WTC11 (cell line): ENCODE results near the gene ZMYND12. TPM values are rescaled to one million over a fixed set of nuclear protein-coding genes. Genes with fewer than 3 reads are reported as not detected.

ENCODE experiments used
- ATAC-seq: fragments of 200-7000 bp; cut with Tn5 transposase; 2 replicates; pipeline ENCODE4 v1.10.0; 2021; ENCODE audit warnings: mild to moderate bottlenecking, moderate library complexity
- CTCF ChIA-PET: fragments of 300-600 bp; sonication (Branson Sonifier 250); formaldehyde crosslinking; loops from one replicate; lab custom pipeline; 2021; ENCODE audit warnings: antibody characterized with exemption; lab: Charles Lee
- POLR2A ChIA-PET: fragments of 350-600 bp; sonication (Branson Sonifier 250); formaldehyde crosslinking; loops from one replicate; lab custom pipeline; 2021; ENCODE audit warnings: antibody characterized with exemption; lab: Charles Lee
- DNase-seq: peaks from one replicate; pipeline ENCODE4 v3.0.0; 2021; ENCODE audit warnings: low spot score
- H3K27ac Mint-ChIP-seq: 2 replicates; pipeline ENCODE4 v1.8.0; 2021; ENCODE audit warnings: mixed read lengths
- H3K27me3 Mint-ChIP-seq: 2 replicates; pipeline ENCODE4 v1.8.0; 2021; ENCODE audit warnings: low read depth, mild to moderate bottlenecking, moderate library complexity, mixed read lengths
- H3K36me3 Mint-ChIP-seq: 2 replicates; pipeline ENCODE4 v1.8.0; 2021; ENCODE audit warnings: mixed read lengths
- H3K4me1 Mint-ChIP-seq: 2 replicates; pipeline ENCODE4 v1.8.0; 2022; ENCODE audit warnings: mixed read lengths
- H3K4me3 Mint-ChIP-seq: 2 replicates; pipeline ENCODE4 v1.8.0; 2021; ENCODE audit warnings: mild to moderate bottlenecking, moderate library complexity, mixed read lengths
- H3K9me3 Mint-ChIP-seq: 2 replicates; pipeline ENCODE4 v1.8.0; 2021; ENCODE audit warnings: mixed read lengths
- E2F1 ChIP-seq: sonication (generic); formaldehyde crosslinking; IDR thresholded peaks from 2 replicates; pipeline ENCODE4 v1.8.0; 2022; ENCODE audit warnings: mild to moderate bottlenecking, missing genetic modification reagents
- E2F5 ChIP-seq: sonication (generic); formaldehyde crosslinking; IDR thresholded peaks from 2 replicates; pipeline ENCODE4 v1.8.1; 2022; ENCODE audit warnings: mild to moderate bottlenecking, moderate library complexity, missing genetic modification reagents
- EMX1 ChIP-seq: fragments of 250-450 bp; sonication (Bioruptor Pico); IDR thresholded peaks from 2 replicates; pipeline ENCODE4 v1.8.0; 2021; ENCODE audit warnings: mild to moderate bottlenecking
- HMGA2 ChIP-seq: fragments of 250-450 bp; sonication (Bioruptor Pico); IDR thresholded peaks from 2 replicates; pipeline ENCODE4 v1.4.0; 2021; ENCODE audit warnings: mild to moderate bottlenecking, moderate library complexity
- JAZF1 ChIP-seq: fragments of 250-450 bp; sonication (Bioruptor Pico); IDR thresholded peaks from 2 replicates; pipeline ENCODE4 v1.9.0; 2021; ENCODE audit warnings: moderate library complexity, mild to moderate bottlenecking, inconsistent platforms
- KAT7 ChIP-seq: sonication (generic); formaldehyde crosslinking; IDR thresholded peaks from 2 replicates; pipeline ENCODE4 v1.8.1; 2023; ENCODE audit warnings: missing genetic modification reagents, mild to moderate bottlenecking, borderline replicate concordance
- MLX ChIP-seq: sonication (generic); formaldehyde crosslinking; IDR thresholded peaks from 2 replicates; pipeline ENCODE4 v1.8.1; 2023; ENCODE audit warnings: mild to moderate bottlenecking, missing genetic modification reagents, moderate library complexity
- MYBL2 ChIP-seq: sonication (generic); formaldehyde crosslinking; IDR thresholded peaks from 2 replicates; pipeline ENCODE4 v1.8.1; 2023; ENCODE audit warnings: mild to moderate bottlenecking, moderate library complexity, missing genetic modification reagents
- OVOL2 ChIP-seq: fragments of 250-450 bp; sonication (Bioruptor Pico); IDR thresholded peaks from 2 replicates; pipeline ENCODE4 v1.9.0; 2021; ENCODE audit warnings: mild to moderate bottlenecking, borderline replicate concordance
- STAT6 ChIP-seq: sonication (generic); formaldehyde crosslinking; conservative IDR thresholded peaks from 2 replicates; pipeline ENCODE4 v1.8.1; 2023; ENCODE audit warnings: mild to moderate bottlenecking, low read depth, missing genetic modification reagents, moderate library complexity
- TEAD4 ChIP-seq: sonication (generic); formaldehyde crosslinking; IDR thresholded peaks from 2 replicates; pipeline ENCODE4 v1.8.0; 2022; ENCODE audit warnings: mild to moderate bottlenecking, missing genetic modification reagents
- total RNA-seq: library from RNA; stranded (reverse); gene quantifications from 3 replicates; pipeline ENCODE4 v1.2.3, GENCODE V29; 2021
- TF ChIP-seq, protein P1 (sequence below): fragments of 250-450 bp; sonication (Bioruptor Pico); IDR thresholded peaks from 2 replicates; pipeline ENCODE4 v2.1.2; 2022; ENCODE audit warnings: mild to moderate bottlenecking, moderate library complexity
- TF ChIP-seq, protein P2 (sequence below): sonication (generic); formaldehyde crosslinking; IDR thresholded peaks from 2 replicates; pipeline ENCODE4 v1.8.0; 2022; ENCODE audit warnings: mild to moderate bottlenecking, missing genetic modification reagents
- TF ChIP-seq, protein P3 (sequence below): sonication (generic); formaldehyde crosslinking; IDR thresholded peaks from 2 replicates; pipeline ENCODE4 v1.8.0; 2022; ENCODE audit warnings: mild to moderate bottlenecking, missing genetic modification reagents
- TF ChIP-seq, protein P4 (sequence below): sonication (generic); formaldehyde crosslinking; conservative IDR thresholded peaks from 2 replicates; pipeline ENCODE4 v1.8.1; 2022; ENCODE audit warnings: mild to moderate bottlenecking, missing genetic modification reagents
- TF ChIP-seq, protein P5 (sequence below): fragments of 250-450 bp; sonication (Bioruptor Pico); IDR thresholded peaks from 2 replicates; pipeline ENCODE4 v1.9.0; 2021; ENCODE audit warnings: mild to moderate bottlenecking, borderline replicate concordance

ZMYND12 gene
- total RNA-seq, 1 experiment from 2014 or later: 0.63 TPM

DNA sequence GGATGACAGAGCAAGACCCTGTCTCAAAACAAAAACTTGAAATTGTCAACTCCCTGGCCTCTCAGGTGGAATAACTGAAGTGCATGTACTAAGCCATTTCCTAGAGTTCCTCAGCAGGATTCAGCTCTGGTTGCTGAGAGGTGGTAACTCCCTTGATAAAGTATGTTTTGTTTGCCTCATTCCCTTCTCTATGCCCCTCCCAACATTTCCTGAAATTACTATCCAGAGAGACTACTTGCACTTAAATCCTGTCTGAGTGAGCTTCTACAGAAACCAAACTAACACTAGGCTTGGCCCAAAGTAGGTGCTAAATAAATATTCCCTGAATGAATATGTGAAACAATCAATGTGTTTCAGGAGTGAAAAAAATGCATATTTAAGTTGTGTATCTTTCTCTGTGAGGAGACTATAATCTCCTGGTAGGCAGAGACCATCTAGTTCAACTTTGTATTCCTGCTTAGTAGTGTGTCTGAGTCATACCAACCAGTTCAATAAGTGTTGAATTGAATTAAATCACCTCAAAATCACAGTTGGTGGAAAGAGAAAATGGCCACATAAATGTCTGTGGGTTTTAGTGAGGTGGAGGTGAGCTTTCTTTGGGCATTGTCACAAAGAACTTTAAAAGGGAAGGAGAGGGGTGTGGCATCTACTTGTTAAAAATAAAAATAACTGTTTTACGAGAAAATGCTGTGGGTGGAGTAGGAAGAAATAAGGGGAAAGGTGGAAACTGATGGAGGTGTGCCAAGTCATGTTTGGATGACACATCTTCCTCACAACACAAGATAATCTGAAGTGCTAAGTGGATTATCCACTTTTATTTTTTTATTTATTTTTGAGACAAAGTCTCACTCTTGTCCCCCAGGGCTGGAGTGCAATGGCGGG is 62.6 kb downstream of the ZMYND12 start:
- DNase-seq: no peak
- TF ChIP-seq STAT6 (CRISPR knock-in tag) (no peak), KAT7 (CRISPR knock-in tag) (no peak), HMGA2 (CRISPR knock-in tag) (no peak), E2F1 (CRISPR knock-in tag) (no peak), OVOL2 (CRISPR knock-in tag) (no peak), MLX (no peak)
- TF ChIP-seq, protein P1, sequence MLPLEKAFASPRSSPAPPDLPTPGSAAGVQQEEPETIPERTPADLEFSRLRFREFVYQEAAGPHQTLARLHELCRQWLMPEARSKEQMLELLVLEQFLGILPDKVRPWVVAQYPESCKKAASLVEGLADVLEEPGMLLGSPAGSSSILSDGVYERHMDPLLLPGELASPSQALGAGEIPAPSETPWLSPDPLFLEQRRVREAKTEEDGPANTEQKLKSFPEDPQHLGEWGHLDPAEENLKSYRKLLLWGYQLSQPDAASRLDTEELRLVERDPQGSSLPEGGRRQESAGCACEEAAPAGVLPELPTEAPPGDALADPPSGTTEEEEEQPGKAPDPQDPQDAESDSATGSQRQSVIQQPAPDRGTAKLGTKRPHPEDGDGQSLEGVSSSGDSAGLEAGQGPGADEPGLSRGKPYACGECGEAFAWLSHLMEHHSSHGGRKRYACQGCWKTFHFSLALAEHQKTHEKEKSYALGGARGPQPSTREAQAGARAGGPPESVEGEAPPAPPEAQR: no peak
- TF ChIP-seq, protein P2, sequence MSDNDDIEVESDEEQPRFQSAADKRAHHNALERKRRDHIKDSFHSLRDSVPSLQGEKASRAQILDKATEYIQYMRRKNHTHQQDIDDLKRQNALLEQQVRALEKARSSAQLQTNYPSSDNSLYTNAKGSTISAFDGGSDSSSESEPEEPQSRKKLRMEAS (CRISPR knock-in tag): no peak
- TF ChIP-seq, protein P3, sequence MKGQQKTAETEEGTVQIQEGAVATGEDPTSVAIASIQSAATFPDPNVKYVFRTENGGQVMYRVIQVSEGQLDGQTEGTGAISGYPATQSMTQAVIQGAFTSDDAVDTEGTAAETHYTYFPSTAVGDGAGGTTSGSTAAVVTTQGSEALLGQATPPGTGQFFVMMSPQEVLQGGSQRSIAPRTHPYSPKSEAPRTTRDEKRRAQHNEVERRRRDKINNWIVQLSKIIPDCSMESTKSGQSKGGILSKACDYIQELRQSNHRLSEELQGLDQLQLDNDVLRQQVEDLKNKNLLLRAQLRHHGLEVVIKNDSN (CRISPR knock-in tag): no peak
- Mint-ChIP-seq H3K4me3 (no peak overlapping the region), H3K36me3 (no peaks in the 10 kb centered on the region), H3K27me3 (no peaks in the 10 kb centered on the region), H3K27ac (no peak overlapping the region), H3K4me1 (no peaks in the 10 kb centered on the region), H3K9me3 (no peaks in the 10 kb centered on the region)
- POLR2A ChIA-PET: no interaction called here
- CTCF ChIA-PET: no interaction called here
- ATAC-seq: no peak

GRCh38 chr1:42392255-42392654 is 63.6 kb downstream of the ZMYND12 start:
- ChIA-PET POLR2A (no interaction called here), CTCF (no interaction called here)
- no peak overlapping the region for H3K4me3 Mint-ChIP-seq
- DNase-seq: no peak
- no peaks in the 10 kb centered on the region for H3K4me1 Mint-ChIP-seq
- ATAC-seq: no peak
- H3K27me3 Mint-ChIP-seq: no peaks in the 10 kb centered on the region
- TF ChIP-seq E2F5 (CRISPR knock-in tag): no peak
- TF ChIP-seq TEAD4 (CRISPR knock-in tag): no peak
- no peak for TF ChIP-seq MYBL2
- TF ChIP-seq EMX1: no peak
- TF ChIP-seq, protein P4, sequence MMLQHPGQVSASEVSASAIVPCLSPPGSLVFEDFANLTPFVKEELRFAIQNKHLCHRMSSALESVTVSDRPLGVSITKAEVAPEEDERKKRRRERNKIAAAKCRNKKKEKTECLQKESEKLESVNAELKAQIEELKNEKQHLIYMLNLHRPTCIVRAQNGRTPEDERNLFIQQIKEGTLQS: no peak
- TF ChIP-seq, protein P3 (CRISPR knock-in tag): no peak
- TF ChIP-seq JAZF1 (CRISPR knock-in tag): no peak
- TF ChIP-seq, protein P5, sequence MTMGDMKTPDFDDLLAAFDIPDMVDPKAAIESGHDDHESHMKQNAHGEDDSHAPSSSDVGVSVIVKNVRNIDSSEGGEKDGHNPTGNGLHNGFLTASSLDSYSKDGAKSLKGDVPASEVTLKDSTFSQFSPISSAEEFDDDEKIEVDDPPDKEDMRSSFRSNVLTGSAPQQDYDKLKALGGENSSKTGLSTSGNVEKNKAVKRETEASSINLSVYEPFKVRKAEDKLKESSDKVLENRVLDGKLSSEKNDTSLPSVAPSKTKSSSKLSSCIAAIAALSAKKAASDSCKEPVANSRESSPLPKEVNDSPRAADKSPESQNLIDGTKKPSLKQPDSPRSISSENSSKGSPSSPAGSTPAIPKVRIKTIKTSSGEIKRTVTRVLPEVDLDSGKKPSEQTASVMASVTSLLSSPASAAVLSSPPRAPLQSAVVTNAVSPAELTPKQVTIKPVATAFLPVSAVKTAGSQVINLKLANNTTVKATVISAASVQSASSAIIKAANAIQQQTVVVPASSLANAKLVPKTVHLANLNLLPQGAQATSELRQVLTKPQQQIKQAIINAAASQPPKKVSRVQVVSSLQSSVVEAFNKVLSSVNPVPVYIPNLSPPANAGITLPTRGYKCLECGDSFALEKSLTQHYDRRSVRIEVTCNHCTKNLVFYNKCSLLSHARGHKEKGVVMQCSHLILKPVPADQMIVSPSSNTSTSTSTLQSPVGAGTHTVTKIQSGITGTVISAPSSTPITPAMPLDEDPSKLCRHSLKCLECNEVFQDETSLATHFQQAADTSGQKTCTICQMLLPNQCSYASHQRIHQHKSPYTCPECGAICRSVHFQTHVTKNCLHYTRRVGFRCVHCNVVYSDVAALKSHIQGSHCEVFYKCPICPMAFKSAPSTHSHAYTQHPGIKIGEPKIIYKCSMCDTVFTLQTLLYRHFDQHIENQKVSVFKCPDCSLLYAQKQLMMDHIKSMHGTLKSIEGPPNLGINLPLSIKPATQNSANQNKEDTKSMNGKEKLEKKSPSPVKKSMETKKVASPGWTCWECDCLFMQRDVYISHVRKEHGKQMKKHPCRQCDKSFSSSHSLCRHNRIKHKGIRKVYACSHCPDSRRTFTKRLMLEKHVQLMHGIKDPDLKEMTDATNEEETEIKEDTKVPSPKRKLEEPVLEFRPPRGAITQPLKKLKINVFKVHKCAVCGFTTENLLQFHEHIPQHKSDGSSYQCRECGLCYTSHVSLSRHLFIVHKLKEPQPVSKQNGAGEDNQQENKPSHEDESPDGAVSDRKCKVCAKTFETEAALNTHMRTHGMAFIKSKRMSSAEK (CRISPR knock-in tag): no peak
- no peak overlapping the region for H3K27ac Mint-ChIP-seq
- no peaks in the 10 kb centered on the region for H3K9me3 Mint-ChIP-seq
- H3K36me3 Mint-ChIP-seq: no peaks in the 10 kb centered on the region
